ENCODE results near the gene CD33. TPM values are rescaled to one million over a fixed set of nuclear protein-coding genes. Genes with fewer than 3 reads are reported as not detected.

The CD33 gene
- polyA plus RNA-seq, 3 donors: 1.5 to 10.6 (median 6.7) TPM

Other genes starting within 250 kb of the CD33 start
- gene KLK7, start 241.2 kb upstream of the CD33 start, polyA plus RNA-seq: 1 to 10 TPM in 1 of 3 donors, under 1 TPM in 2; 0.03 to 1.3 (median 0.86) TPM
- 1 to 10 TPM in 2 of 3 donors, under 1 TPM in 1; 0.97 to 6.6 (median 1.3) TPM for gene KLK8, start 223.5 kb upstream of the CD33 start, polyA plus RNA-seq
- gene KLK10, start 205.4 kb upstream of the CD33 start, polyA plus RNA-seq: 1 to 10 TPM in 1 of 3 donors, under 1 TPM in 2; 0.15 to 1.3 (median 0.90) TPM
- gene KLK11, start 198.5 kb upstream of the CD33 start, polyA plus RNA-seq: 10 to 100 TPM in 1 of 3 donors, 1 to 10 TPM in 2; 4.3 to 12.1 (median 9.5) TPM
- under 1 TPM in 1 of 3 donors, not detected in 2; 0.55 TPM for gene KLK12, start 190.1 kb upstream of the CD33 start, polyA plus RNA-seq
- gene KLK13, start 160.0 kb upstream of the CD33 start, polyA plus RNA-seq: 1 to 10 TPM in 2 of 3 donors, not detected in 1; 1.2 to 1.3 TPM
- under 1 TPM in 2 of 3 donors, not detected in 1; 0.07 to 0.20 TPM for gene KLK14, start 142.2 kb upstream of the CD33 start, polyA plus RNA-seq
- 1 to 10 TPM; 1.2 to 4.9 (median 3.2) TPM for gene CTU1, start 116.7 kb upstream of the CD33 start, polyA plus RNA-seq
- gene SIGLEC9, start 100.2 kb upstream of the CD33 start, polyA plus RNA-seq: 1 to 10 TPM in 2 of 3 donors, under 1 TPM in 1; 0.78 to 7.1 (median 4.3) TPM
- 1 to 10 TPM in 2 of 3 donors, under 1 TPM in 1; 0.59 to 5.1 (median 2.3) TPM for gene SIGLEC7, start 82.8 kb upstream of the CD33 start, polyA plus RNA-seq
- gene SIGLECL1, start 26.0 kb downstream of the CD33 start, polyA plus RNA-seq: not detected
- gene IGLON5, start 86.6 kb downstream of the CD33 start, polyA plus RNA-seq: 1 to 10 TPM in 1 of 3 donors, under 1 TPM in 2; 0.11 to 1.1 (median 0.28) TPM
- gene VSIG10L, start 117.1 kb downstream of the CD33 start, polyA plus RNA-seq: 1 to 10 TPM in 2 of 3 donors, under 1 TPM in 1; 0.48 to 1.7 (median 1.3) TPM
- 100 to 1,000 TPM in 2 of 3 donors, 10 to 100 TPM in 1; 99.6 to 407 (median 224) TPM for gene ETFB, start 141.3 kb downstream of the CD33 start, polyA plus RNA-seq
- gene CLDND2, start 143.9 kb downstream of the CD33 start, polyA plus RNA-seq: 1 to 10 TPM in 1 of 3 donors, under 1 TPM in 2; 0.48 to 3.3 (median 0.49) TPM
- 10 to 100 TPM in 1 of 3 donors, 1 to 10 TPM in 2; 1.5 to 10.3 (median 9.1) TPM for gene NKG7, start 147.6 kb downstream of the CD33 start, polyA plus RNA-seq
- not detected for gene LIM2, start 162.9 kb downstream of the CD33 start, polyA plus RNA-seq
- under 1 TPM in 1 of 3 donors, not detected in 2; 0.56 TPM for gene C19orf84, start 165.5 kb downstream of the CD33 start, polyA plus RNA-seq
- gene SIGLEC10, start 192.6 kb downstream of the CD33 start, polyA plus RNA-seq: 1 to 10 TPM; 2.1 to 3.5 (median 2.4) TPM
- gene SIGLEC8, start 233.4 kb downstream of the CD33 start, polyA plus RNA-seq: under 1 TPM in 2 of 3 donors, not detected in 1; 0.04 to 0.08 TPM

Data from adipose tissue (tissue), 3 donors.